Activated naive CD4-positive, alpha-beta T cell treated with anti-CD3 and anti-CD28 coated beads, Interleukin-2, amount 10 ng/mL, durations not matched to agents 7 days and 5 days (primary cell): ENCODE data around the gene HELZ2.

ENCODE experiments used
- CTCF ChIA-PET: fragments of 350-600 bp; sonication (Branson Sonifier 250); formaldehyde crosslinking; loops from one replicate; lab custom pipeline; 2021; ENCODE audit warnings: antibody characterized with exemption; lab: Charles Lee
- DNase-seq: peaks from one replicate; pipeline ENCODE4 v3.0.0-alpha.2; 2020
- H3K27ac Mint-ChIP-seq: one replicate; pipeline ENCODE4 v1.8.0; 2021; ENCODE audit warnings: mild to moderate bottlenecking, moderate library complexity, mixed read lengths
- H3K27me3 Mint-ChIP-seq: one replicate; pipeline ENCODE4 v1.8.0; 2021; ENCODE audit warnings: mild to moderate bottlenecking, mixed read lengths
- H3K36me3 Mint-ChIP-seq: one replicate; pipeline ENCODE4 v1.8.0; 2021; ENCODE audit warnings: mixed read lengths
- H3K4me1 Mint-ChIP-seq: one replicate; pipeline ENCODE4 v1.8.0; 2021; ENCODE audit warnings: mixed read lengths
- H3K4me3 Mint-ChIP-seq: one replicate; pipeline ENCODE4 v1.8.0; 2021; ENCODE audit warnings: mild to moderate bottlenecking, moderate library complexity, mixed read lengths
- H3K9me3 Mint-ChIP-seq: one replicate; pipeline ENCODE4 v1.8.0; 2021; ENCODE audit warnings: mixed read lengths

The HELZ2 gene

DNA sequence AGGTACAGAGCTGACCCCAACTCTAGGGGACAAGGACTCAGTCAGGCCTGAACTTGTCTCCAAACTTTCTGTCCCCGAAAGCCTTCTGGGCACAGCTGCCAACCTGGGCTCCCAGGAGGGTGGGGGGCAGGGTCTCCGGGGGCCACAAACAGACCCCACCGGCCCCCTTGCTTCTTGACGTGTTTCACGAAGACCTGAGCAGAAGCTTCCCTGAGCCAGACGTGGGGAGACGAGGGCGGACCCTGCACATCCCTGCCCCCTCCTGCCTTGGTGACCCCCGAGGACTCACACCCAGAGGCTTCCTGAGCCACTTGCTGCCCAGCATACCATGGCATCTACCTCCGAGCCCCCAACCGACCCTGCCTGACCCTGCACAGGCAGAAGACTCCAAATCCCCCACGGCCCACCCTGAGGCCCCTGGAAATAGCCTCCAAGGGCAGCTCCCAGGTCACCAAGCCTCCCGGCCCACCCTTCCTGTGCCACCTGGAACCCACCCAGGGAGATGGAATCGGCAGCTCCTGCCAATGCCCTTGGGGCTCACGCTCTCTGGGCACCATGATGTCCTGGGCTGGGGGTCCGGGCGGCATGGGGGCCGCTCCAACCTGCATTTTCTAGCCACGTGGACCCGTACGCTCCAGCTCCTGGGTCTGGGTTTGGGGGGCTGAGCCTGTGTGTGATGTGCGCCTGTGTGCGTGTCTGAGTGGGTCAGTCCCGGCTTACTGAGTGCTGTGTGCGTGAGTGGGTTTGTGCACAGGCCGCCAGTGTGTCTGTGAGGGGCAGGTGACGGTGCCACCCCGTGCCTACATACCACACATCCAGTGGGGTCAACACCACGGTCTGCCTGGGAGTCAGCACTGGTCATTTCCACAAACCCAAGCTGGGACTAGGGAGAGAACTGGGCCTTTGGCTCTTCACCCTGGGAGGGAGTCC lies 34.3 kb downstream of the HELZ2 start:
- H3K36me3 Mint-ChIP-seq, result no peaks in the 10 kb centered on the region
- H3K4me3 Mint-ChIP-seq, result no peak overlapping the region
- no peaks in the 10 kb centered on the region for H3K9me3 Mint-ChIP-seq
- no peak for DNase-seq
- H3K4me1 Mint-ChIP-seq, result peaks cover 24% of the 10 kb centered on the region
- peaks cover 44% of the 10 kb centered on the region for H3K27me3 Mint-ChIP-seq
- H3K27ac Mint-ChIP-seq, result no peak overlapping the region
- CTCF ChIA-PET, result interaction anchor here (1.0 to 2.4 kb wide), 6 partner anchors 7 to 434 kb away, joined by 3 to 7 read pairs (median 6); no protein-coding TSS in a partner anchor

DNA sequence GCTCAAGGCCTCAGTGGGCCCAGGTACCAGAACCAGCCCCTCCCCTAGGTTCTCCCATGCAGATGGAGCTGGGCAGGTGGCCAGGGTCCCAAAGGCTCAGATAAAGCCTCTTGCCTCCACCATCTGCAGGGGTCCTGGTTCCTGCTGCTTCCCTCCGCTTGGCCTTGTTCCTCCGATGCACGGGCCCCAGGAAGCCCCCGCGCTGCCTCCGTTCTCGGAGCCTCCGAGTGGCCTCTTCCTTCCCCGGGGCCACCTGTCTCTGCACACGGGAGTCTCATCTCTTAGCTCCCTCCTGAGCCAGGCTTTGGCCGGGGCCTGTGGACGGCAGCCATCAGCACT lies 35.0 kb downstream of the HELZ2 start:
- Mint-ChIP-seq H3K4me3 (no peak overlapping the region), H3K9me3 (no peaks in the 10 kb centered on the region), H3K27ac (no peak overlapping the region), H3K4me1 (peaks cover 24% of the 10 kb centered on the region), H3K36me3 (no peaks in the 10 kb centered on the region), H3K27me3 (peaks cover 43% of the 10 kb centered on the region)
- CTCF ChIA-PET, result interaction anchor here (1.0 to 2.8 kb wide), 9 partner anchors 8 to 500 kb away, joined by 3 to 8 read pairs (median 6); no protein-coding TSS in a partner anchor
- no peak for DNase-seq

DNA sequence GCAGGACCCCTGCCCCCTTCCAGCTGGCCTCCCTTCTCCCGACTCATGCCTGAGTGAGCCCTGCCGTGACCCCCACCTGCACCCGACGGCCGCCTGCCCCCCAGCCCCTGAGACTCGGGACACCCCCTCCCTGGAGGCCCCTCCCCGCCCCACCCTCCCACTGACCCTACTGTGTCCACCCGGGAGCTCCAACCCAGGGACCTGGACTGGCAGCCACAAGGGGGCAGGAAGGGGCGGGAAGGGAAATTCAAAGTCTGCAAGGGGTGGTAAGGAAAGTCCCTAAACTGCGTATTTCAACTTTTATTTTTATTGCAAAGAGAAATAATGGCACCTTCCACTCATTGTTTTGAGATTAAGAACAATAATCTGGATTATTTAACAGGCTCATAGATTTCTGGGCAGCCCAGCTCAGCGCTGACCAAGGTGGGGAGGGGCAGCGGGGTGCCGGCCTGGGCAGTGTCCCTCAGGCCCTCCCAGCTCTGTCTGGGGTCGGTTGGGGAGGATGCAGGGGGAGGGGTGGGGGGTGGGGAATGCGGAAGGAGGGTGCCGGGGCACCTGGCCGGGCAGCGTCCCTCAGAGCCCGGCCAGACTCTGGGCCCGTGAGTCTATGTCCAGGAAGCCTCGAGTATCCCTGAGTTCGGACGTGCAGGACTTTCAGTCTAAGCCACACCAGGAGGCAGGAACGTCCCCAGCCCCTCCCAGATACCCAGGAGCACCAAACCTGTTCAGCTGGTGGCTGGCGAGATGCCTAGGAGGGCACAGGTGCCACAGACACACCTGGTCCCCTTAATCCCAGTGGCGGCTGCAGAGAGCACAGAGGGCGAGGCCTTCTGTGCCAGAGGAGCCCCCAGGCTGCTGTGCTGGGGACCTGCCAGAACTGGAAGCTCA lies 35.6 kb downstream of the HELZ2 start:
- H3K9me3 Mint-ChIP-seq, result no peaks in the 10 kb centered on the region
- no peak for DNase-seq
- no peaks in the 10 kb centered on the region for H3K36me3 Mint-ChIP-seq
- H3K27ac Mint-ChIP-seq, result peak overlapping the region; percentile 89
- H3K4me1 Mint-ChIP-seq, result peaks cover 24% of the 10 kb centered on the region
- peak overlapping the region; percentile 70 for H3K4me3 Mint-ChIP-seq
- CTCF ChIA-PET, result interaction anchor here (0.5 to 2.8 kb wide), 25 partner anchors 8 to 500 kb away, joined by 3 to 15 read pairs (median 4); partner anchors contain the start of genes ARFRP1, GMEB2, LIME1 and PPDPF
- peaks cover 47% of the 10 kb centered on the region for H3K27me3 Mint-ChIP-seq

- Mint-ChIP-seq H3K27me3 (peaks cover 45% of the 10 kb centered on the region), H3K9me3 (no peaks in the 10 kb centered on the region), H3K4me1 (peaks cover 24% of the 10 kb centered on the region), H3K27ac (peak overlapping the region; percentile 89), H3K36me3 (no peaks in the 10 kb centered on the region), H3K4me3 (peak overlapping the region; percentile 70)
- peak; percentile 96 for DNase-seq
- CTCF ChIA-PET, result interaction anchor here (0.6 to 2.8 kb wide), 26 partner anchors 8 to 501 kb away, joined by 3 to 15 read pairs (median 4); partner anchors contain the start of genes ARFRP1, GMEB2, LIME1 and PPDPF
These were observed 36.4 kb downstream of the HELZ2 start for GRCh38 chr20:63537525-63538203.

DNA sequence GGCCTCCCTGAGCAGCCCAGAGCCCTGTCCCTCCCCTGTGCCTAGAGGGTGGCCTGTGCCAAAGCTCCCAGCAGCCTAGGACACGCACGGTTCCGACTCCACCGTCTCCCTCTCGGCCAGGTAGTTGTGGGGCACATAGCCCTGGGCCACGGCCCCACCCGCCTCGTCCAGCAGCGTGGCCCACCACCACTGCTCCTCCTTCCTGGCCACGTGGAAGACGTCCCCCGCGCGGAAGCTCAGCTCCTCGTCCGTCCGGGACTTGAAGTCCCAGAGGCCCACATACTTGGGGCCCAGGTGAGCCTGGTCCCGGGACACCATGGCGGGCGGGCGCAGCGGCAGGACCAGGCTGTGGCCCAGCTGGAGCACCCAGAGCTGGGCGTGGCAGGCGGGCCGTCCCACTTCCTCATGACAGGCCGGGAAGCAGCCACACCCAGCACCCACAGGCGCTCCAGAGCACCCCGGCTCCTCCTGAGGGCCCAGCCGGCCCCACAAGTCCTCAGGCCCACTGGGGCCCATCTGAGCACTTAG lies 37.0 kb downstream of the HELZ2 start, which contains the start of gene PTK6:
PTK6 (minus strand) TSS at position 380 of the 528 bp plus-strand sequence; CDS start at position 318, 62 bp downstream.
- H3K9me3 Mint-ChIP-seq, result no peaks in the 10 kb centered on the region
- peak; percentile 54 for DNase-seq
- peaks cover 46% of the 10 kb centered on the region for H3K27me3 Mint-ChIP-seq
- H3K4me1 Mint-ChIP-seq, result peaks cover 24% of the 10 kb centered on the region
- peak within 1 kb of the TSS; percentile 89 for H3K27ac Mint-ChIP-seq
- peak within 1 kb of the TSS; percentile 70 for H3K4me3 Mint-ChIP-seq
- H3K36me3 Mint-ChIP-seq, result no peaks in the 10 kb centered on the region
- CTCF ChIA-PET, result interaction anchor here (0.6 to 2.8 kb wide), 24 partner anchors 8 to 502 kb away, joined by 3 to 15 read pairs (median 4); partner anchors contain the start of genes ARFRP1, GMEB2, LIME1 and PRPF6

GRCh38 chr20:63536241-63536977 lies 37.6 kb downstream of the HELZ2 start:
- H3K4me3 Mint-ChIP-seq, result no peak overlapping the region
- H3K27ac Mint-ChIP-seq, result peak overlapping the region; percentile 89
- CTCF ChIA-PET, result interaction anchor here (1.2 to 2.8 kb wide), 4 partner anchors 39 to 502 kb away, joined by 4 to 15 read pairs (median 7); partner anchors contain the start of genes ARFRP1 and ZGPAT
- no peak for DNase-seq
- no peaks in the 10 kb centered on the region for H3K36me3 Mint-ChIP-seq
- peaks cover 49% of the 10 kb centered on the region for H3K27me3 Mint-ChIP-seq
- H3K9me3 Mint-ChIP-seq, result no peaks in the 10 kb centered on the region
- peaks cover 24% of the 10 kb centered on the region for H3K4me1 Mint-ChIP-seq

DNA sequence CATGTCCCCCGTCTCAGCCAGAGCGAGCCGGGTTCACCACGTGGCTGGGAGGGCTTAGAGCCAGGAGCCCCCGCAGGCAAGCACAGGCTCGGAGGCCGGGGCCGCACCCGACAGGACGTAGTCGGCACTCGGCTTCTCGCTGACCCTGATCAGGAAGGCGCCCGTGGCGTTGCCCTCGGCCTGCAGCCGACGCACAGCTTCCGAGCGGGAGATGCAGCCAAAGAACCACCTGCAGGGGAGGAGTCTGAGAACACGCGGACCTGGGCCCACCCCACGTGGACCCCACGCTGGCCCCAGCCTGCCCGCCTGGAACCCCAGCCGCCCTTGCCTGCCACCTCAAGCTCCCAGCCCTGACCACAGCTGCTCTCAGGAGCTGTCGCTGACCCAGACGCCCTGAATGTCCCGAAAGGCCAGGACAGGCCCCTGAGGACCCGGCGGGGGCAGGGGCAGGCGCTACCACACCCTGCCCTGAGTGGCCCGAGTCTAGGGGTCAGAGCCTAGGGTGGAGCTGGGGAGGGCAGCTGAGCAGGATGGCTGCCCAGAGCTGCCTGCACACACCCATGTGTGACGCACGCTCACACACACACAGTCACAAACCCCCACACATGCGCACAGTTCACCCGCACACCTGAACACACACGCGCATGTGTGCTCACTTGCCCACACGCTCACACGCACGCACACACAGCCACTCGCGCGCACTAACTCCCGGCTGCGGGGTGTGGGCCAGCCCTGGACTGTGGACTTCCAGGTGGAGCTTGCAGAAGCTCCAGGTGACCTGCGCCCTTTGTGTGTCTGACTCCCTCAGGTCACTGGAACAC lies 39.0 kb downstream of the HELZ2 start:
- Mint-ChIP-seq H3K27ac (no peak overlapping the region), H3K36me3 (no peaks in the 10 kb centered on the region), H3K27me3 (peaks cover 37% of the 10 kb centered on the region), H3K9me3 (no peaks in the 10 kb centered on the region), H3K4me3 (no peak overlapping the region), H3K4me1 (peaks cover 24% of the 10 kb centered on the region)
- no peak for DNase-seq
- CTCF ChIA-PET, result no interaction called here

DNA sequence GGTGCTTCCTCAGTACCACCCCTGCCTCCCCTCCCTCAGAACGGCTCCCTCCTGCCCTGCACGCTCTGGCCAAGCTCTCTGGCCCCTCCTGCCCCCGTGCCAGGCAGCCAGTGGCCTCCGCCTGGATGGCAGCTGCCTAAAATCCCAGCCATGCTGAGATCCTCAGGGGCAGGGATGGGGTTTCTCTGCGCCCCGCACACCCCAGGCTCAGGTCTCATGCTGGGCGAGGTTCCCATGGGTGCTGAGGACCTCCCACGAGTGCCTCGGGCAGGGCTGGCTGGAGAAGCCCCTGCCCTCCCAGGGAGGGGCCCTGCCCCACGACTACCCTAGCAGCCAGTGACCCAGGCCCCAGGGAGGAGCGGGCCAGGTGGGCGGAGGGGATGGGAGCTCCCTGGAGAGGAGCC lies 39.6 kb downstream of the HELZ2 start:
- H3K4me3 Mint-ChIP-seq, result no peak overlapping the region
- H3K9me3 Mint-ChIP-seq, result no peaks in the 10 kb centered on the region
- H3K4me1 Mint-ChIP-seq, result peaks cover 24% of the 10 kb centered on the region
- no peaks in the 10 kb centered on the region for H3K36me3 Mint-ChIP-seq
- H3K27me3 Mint-ChIP-seq, result peaks cover 37% of the 10 kb centered on the region
- CTCF ChIA-PET, result no interaction called here
- peak; percentile 20 for DNase-seq
- H3K27ac Mint-ChIP-seq, result no peak overlapping the region

DNA sequence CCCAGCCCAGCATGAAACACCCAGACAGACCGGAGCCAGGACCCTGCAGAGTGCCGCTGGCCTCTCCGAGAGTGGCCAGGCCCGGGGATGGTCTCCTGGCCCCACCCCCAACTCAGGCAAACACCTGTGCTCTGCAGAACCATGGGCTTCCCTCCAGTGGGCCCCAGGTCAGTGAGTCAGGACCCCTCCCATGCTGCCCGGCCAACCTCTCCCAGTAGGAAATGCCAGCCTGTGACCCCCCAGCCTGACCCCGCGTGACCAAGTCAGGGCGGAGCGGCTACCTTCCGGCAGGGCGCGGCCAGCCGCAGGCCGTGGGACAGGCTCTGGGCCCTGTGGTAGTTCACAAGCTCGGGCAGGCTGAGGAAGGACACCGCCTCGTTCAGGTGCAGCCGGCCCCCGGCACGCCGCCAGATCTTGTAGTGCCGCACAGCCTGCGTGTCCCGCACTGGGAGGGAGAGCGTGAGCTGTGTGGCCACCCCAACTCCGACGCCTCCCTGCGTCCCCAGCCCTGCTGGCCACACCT lies 40.1 kb downstream of the HELZ2 start:
- Mint-ChIP-seq H3K4me1 (peaks cover 24% of the 10 kb centered on the region), H3K9me3 (no peaks in the 10 kb centered on the region), H3K36me3 (no peaks in the 10 kb centered on the region), H3K27me3 (peaks cover 37% of the 10 kb centered on the region), H3K27ac (no peak overlapping the region), H3K4me3 (no peak overlapping the region)
- peak; percentile 22 for DNase-seq
- CTCF ChIA-PET, result no interaction called here

GRCh38 chr20:63533388-63533787 lies 40.7 kb downstream of the HELZ2 start:
- DNase-seq, result peak; percentile 20
- CTCF ChIA-PET, result no interaction called here
- H3K27me3 Mint-ChIP-seq, result peaks cover 41% of the 10 kb centered on the region
- no peak overlapping the region for H3K4me3 Mint-ChIP-seq
- peaks cover 22% of the 10 kb centered on the region for H3K4me1 Mint-ChIP-seq
- no peak overlapping the region for H3K27ac Mint-ChIP-seq
- no peaks in the 10 kb centered on the region for H3K9me3 Mint-ChIP-seq
- no peaks in the 10 kb centered on the region for H3K36me3 Mint-ChIP-seq

DNA sequence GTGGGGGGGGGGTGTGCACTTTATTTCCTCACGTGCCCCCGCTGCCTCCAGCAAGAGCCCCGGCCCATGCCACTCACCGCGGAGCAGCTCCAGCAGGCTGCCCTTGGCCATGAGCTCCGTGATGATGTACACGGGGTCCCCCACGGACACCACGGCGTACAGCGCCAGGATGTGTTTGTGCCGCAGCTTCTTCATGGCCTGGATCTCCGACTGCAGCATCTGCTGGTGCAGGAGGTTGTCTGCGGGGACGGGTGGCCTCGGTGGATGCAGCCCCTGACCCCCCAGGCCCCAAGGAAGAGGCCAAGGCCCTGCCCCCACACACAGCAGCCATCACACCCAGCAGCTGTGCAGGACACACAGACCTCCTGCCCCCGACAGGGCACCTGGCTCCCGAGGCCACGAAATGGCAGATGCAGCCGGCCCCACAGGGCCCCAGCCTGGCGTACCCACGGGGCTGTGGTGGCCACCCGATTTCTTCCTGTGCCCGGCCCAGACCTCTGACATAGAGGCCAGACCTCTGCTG lies 41.5 kb downstream of the HELZ2 start:
- CTCF ChIA-PET, result no interaction called here
- no peak overlapping the region for H3K27ac Mint-ChIP-seq
- H3K4me1 Mint-ChIP-seq, result peaks cover 17% of the 10 kb centered on the region
- H3K4me3 Mint-ChIP-seq, result no peak overlapping the region
- no peaks in the 10 kb centered on the region for H3K36me3 Mint-ChIP-seq
- H3K27me3 Mint-ChIP-seq, result peaks cover 41% of the 10 kb centered on the region
- DNase-seq, result peak; percentile 16
- no peaks in the 10 kb centered on the region for H3K9me3 Mint-ChIP-seq
